ENCODE results near the gene HPS5.
"Not testable (repeated sequence)": the region's sequence is repeated elsewhere in the genome, so short reads cannot be mapped to it uniquely, and the experiment has no call there.

The HPS5 gene

GRCh38 chr11:18277565-18278271 is 44.2 kb downstream of the HPS5 start:
- DNase-seq (ENCODE audit: low read depth, low spot score): no peak

GRCh38 chr11:18271206-18271605 is 50.7 kb downstream of the HPS5 start:
- no peak for DNase-seq (ENCODE audit: low read depth, low spot score)

- no peak for DNase-seq (ENCODE audit: low read depth, low spot score)
These were observed 51.8 kb downstream of the HPS5 start for GRCh38 chr11:18270102-18270501.

- DNase-seq (ENCODE audit: low read depth, low spot score): not testable (repeated sequence)
These were observed 52.7 kb downstream of the HPS5 start for GRCh38 chr11:18269252-18269651.

GRCh38 chr11:18267335-18268133 is 54.4 kb downstream of the HPS5 start:
- not testable (repeated sequence) for DNase-seq (ENCODE audit: low read depth, low spot score)

- no peak for DNase-seq (ENCODE audit: low read depth, low spot score)
These were observed 56.0 kb downstream of the HPS5 start, which contains the start of gene SAA1 for GRCh38 chr11:18265949-18266348. TSS of gene SAA1 (plus strand) at chr11:18266264. CDS start at chr11:18266888, 624 bp downstream.

GRCh38 chr11:18264677-18265555 is 57.0 kb downstream of the HPS5 start:
- no peak for DNase-seq (ENCODE audit: low read depth, low spot score)

GRCh38 chr11:18264035-18264434 is 57.9 kb downstream of the HPS5 start:
- DNase-seq (ENCODE audit: low read depth, low spot score): no peak

- DNase-seq (ENCODE audit: low read depth, low spot score): not testable (repeated sequence)
These were observed 59.1 kb downstream of the HPS5 start for GRCh38 chr11:18262681-18263350.

GRCh38 chr11:18261721-18262120 is 60.2 kb downstream of the HPS5 start:
- no peak for DNase-seq (ENCODE audit: low read depth, low spot score)

GRCh38 chr11:18259259-18259658 is 62.7 kb downstream of the HPS5 start:
- DNase-seq (ENCODE audit: low read depth, low spot score): no peak

- DNase-seq (ENCODE audit: low read depth, low spot score): no peak
These were observed 67.1 kb downstream of the HPS5 start for GRCh38 chr11:18254781-18255361.

GRCh38 chr11:18253778-18254338 is 68.1 kb downstream of the HPS5 start:
- no peak for DNase-seq (ENCODE audit: low read depth, low spot score)

GRCh38 chr11:18253233-18253632 is 68.7 kb downstream of the HPS5 start:
- no peak for DNase-seq (ENCODE audit: low read depth, low spot score)

GRCh38 chr11:18248561-18248960 is 73.4 kb downstream of the HPS5 start, which contains the start of gene SAA2:
TSS of gene SAA2 (minus strand) at chr11:18248668. CDS start at chr11:18248011, 657 bp downstream.
- no peak for DNase-seq (ENCODE audit: low read depth, low spot score)

GRCh38 chr11:18247191-18247581 is 74.8 kb downstream of the HPS5 start:
- DNase-seq (ENCODE audit: low read depth, low spot score): not testable (repeated sequence)

GRCh38 chr11:18246379-18247190 is 75.4 kb downstream of the HPS5 start:
- not testable (repeated sequence) for DNase-seq (ENCODE audit: low read depth, low spot score)

- no peak for DNase-seq (ENCODE audit: low read depth, low spot score)
These were observed 76.5 kb downstream of the HPS5 start for GRCh38 chr11:18245396-18245795.

GRCh38 chr11:18243783-18244362 is 78.1 kb downstream of the HPS5 start:
- peak; percentile 77 for DNase-seq (ENCODE audit: low read depth, low spot score)

Measured in astrocyte of the hippocampus (primary cell).